HL-60 (cell line): ENCODE data around the gene CCER1.
"Not testable (repeated sequence)": the region's sequence is repeated elsewhere in the genome, so short reads cannot be mapped to it uniquely, and the experiment has no call there.

Experiments
- DNase-seq, 2 experiments: peaks; one replicate each; pipeline ENCODE4 v3.0.0-alpha.2; 2010 to 2020; ENCODE audit warnings: low read depth in 1 of 2, low spot score in 1 of 2
- H3K27ac ChIP-seq: fragments of 250-450 bp; sonication (Bioruptor Pico); replicated peaks from 2 replicates; pipeline ENCODE4 v1.5.1; 2020; ENCODE audit warnings: mild to moderate bottlenecking, moderate library complexity
- H3K27me3 ChIP-seq: fragments of 250-450 bp; sonication (Bioruptor Pico); 2 replicates; pipeline ENCODE4 v1.5.1; 2021; ENCODE audit warnings: mild to moderate bottlenecking, moderate library complexity; ENCODE audit not compliant: insufficient read depth, poor library complexity, severe bottlenecking
- H3K4me3 ChIP-seq: replicated peaks from 2 replicates; pipeline ENCODE4 v1.5.1; 2011; ENCODE audit warnings: mild to moderate bottlenecking, control low read depth, low read length; ENCODE audit not compliant: insufficient read depth
- GABPA ChIP-seq: IDR thresholded peaks from 2 replicates; pipeline ENCODE4 v1.6.1; 2012; ENCODE audit warnings: low read depth
- POLR2AphosphoS5 ChIP-seq: IDR thresholded peaks from 2 replicates; pipeline ENCODE4 v1.6.1; 2012; ENCODE audit warnings: low read depth
- REST ChIP-seq: IDR thresholded peaks from 2 replicates; pipeline ENCODE4 v1.6.1; 2012; ENCODE audit warnings: low read depth; ENCODE audit not compliant: insufficient replicate concordance
- SPI1 ChIP-seq: IDR thresholded peaks from 2 replicates; pipeline ENCODE4 v1.6.1; 2012; ENCODE audit warnings: low read depth, mild to moderate bottlenecking, borderline replicate concordance
- TF ChIP-seq, protein P1 (sequence below): IDR thresholded peaks from one replicate; pipeline ENCODE4 v1.5.1; 2011; ENCODE audit warnings: low read length, control low read depth, inconsistent platforms; ENCODE audit not compliant: insufficient read depth

Gene CCER1

GRCh38 chr12:90987101-90987500 lies 32.1 kb upstream of the CCER1 start:
- H3K27me3 ChIP-seq: no peaks in the 10 kb centered on the region
- no peak overlapping the region for H3K27ac ChIP-seq
- no peak for DNase-seq
- H3K4me3 ChIP-seq: no peak overlapping the region
- TF ChIP-seq, protein P1, sequence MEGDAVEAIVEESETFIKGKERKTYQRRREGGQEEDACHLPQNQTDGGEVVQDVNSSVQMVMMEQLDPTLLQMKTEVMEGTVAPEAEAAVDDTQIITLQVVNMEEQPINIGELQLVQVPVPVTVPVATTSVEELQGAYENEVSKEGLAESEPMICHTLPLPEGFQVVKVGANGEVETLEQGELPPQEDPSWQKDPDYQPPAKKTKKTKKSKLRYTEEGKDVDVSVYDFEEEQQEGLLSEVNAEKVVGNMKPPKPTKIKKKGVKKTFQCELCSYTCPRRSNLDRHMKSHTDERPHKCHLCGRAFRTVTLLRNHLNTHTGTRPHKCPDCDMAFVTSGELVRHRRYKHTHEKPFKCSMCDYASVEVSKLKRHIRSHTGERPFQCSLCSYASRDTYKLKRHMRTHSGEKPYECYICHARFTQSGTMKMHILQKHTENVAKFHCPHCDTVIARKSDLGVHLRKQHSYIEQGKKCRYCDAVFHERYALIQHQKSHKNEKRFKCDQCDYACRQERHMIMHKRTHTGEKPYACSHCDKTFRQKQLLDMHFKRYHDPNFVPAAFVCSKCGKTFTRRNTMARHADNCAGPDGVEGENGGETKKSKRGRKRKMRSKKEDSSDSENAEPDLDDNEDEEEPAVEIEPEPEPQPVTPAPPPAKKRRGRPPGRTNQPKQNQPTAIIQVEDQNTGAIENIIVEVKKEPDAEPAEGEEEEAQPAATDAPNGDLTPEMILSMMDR: no peak
- TF ChIP-seq GABPA (no peak), POLR2AphosphoS5 (no peak), REST (no peak), SPI1 (no peak)

DNA sequence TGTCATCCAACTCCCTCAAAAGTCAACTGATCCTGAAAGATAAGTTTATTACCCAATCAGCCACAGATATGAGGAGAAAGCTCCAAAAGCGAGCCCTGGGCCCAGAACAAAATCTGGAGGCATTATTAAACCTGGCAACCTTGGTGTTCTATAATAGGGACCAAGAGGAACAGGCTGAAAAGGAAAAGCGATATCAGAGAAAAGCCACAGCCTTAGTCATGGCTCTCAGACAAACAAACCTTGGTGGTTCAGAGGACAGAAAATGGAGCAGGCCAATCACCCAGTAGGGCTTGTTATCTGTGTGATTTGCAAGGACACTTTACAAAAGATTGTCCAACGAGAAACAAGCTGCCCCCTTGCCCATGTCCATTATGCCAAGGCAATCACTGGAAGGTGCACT lies 30.4 kb upstream of the CCER1 start:
- H3K27ac ChIP-seq, H3K27me3 ChIP-seq, DNase-seq, H3K4me3 ChIP-seq: not testable (repeated sequence)

DNA sequence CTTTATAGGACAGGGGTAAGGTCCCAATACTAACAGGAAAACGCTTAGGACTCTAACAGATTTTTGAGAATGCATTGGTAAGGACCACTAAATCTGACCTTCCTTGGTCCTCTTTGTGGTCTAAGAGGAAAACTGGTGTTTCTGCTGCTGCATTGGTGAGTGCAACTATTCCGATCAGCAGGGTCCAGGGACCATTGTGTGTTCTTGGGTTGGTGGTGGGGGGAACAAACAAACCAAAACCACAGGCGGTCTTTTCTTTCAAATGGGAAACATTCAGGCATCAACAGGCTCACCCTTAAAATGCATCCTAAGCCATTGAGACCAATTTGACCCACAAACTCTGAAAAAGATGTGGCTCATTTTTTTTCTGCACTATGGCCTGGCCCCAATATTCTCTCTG lies 29.1 kb upstream of the CCER1 start:
- TF ChIP-seq POLR2AphosphoS5: no peak
- TF ChIP-seq REST: no peak
- TF ChIP-seq, protein P1: no peak
- no peak for TF ChIP-seq GABPA
- TF ChIP-seq SPI1: no peak
- H3K4me3 ChIP-seq: no peak overlapping the region
- no peak overlapping the region for H3K27ac ChIP-seq
- DNase-seq: no peak
- H3K27me3 ChIP-seq: no peaks in the 10 kb centered on the region

GRCh38 chr12:90982170-90982569 lies 27.2 kb upstream of the CCER1 start:
- Histone ChIP-seq H3K4me3 (no peak overlapping the region), H3K27me3 (no peaks in the 10 kb centered on the region), H3K27ac (no peak overlapping the region)
- TF ChIP-seq REST: no peak
- no peak for TF ChIP-seq GABPA
- no peak for DNase-seq
